Prostate gland (tissue), 2 donors: Measurements from ENCODE around the gene COL16A1.

Experiments
- CTCF ChIP-seq, 4 experiments: fragments of 200-600 bp in 2 of 4; fragments of 450-650 bp in 2 of 4; sonication (generic) in 2 of 4; IDR thresholded peaks; 1 replicate in 3 of 4; 2 replicates in 1 of 4; pipeline ENCODE4 v1.5.1; 2016 to 2019; ENCODE audit warnings: antibody characterized with exemption in 4 of 4, mild to moderate bottlenecking in 2 of 4, moderate library complexity in 2 of 4
- POLR2A ChIP-seq: fragments of 450-650 bp; IDR thresholded peaks from one replicate; pipeline ENCODE4 v1.6.1; 2016; ENCODE audit warnings: antibody characterized with exemption, mild to moderate bottlenecking
- POLR2AphosphoS5 ChIP-seq: sonication (generic); formaldehyde crosslinking; IDR thresholded peaks from one replicate; pipeline ENCODE4 v1.6.1; 2017; ENCODE audit warnings: antibody characterized with exemption

GRCh38 chr1:31669786-31670592 lies 33.8 kb downstream of the COL16A1 start:
- TF ChIP-seq CTCF (IDR thresholded peaks at IDR 0.05), result no peak
- TF ChIP-seq POLR2AphosphoS5, result peak; percentile 78
- peak; percentile 41 for TF ChIP-seq POLR2A
